Stimulated activated CD4-positive, alpha-beta T cell treated with anti-CD3 and anti-CD28 coated beads, TNF-alpha, amount 100 ng/mL, for 24 hours (primary cell): ENCODE results near the gene TMPRSS2.

ENCODE experiments used
- DNase-seq, 3 experiments: peaks; one replicate each; pipeline ENCODE4 v3.0.0-alpha.2; 2020; ENCODE audit warnings: low read depth in 3 of 3

TMPRSS2 gene

GRCh38 chr21:41507521-41508414 lies at the start of gene TMPRSS2:
Gene TMPRSS2, minus strand, starts transcription at chr21:41508158. Its CDS starts 10,025 bp downstream, at chr21:41498133.
- no peak for DNase-seq

- DNase-seq: no peak
Measured at GRCh38 chr21:41555057-41555456, 47.1 kb upstream of the TMPRSS2 start.

GRCh38 chr21:41552254-41552653 lies 44.3 kb upstream of the TMPRSS2 start:
- no peak for DNase-seq

- DNase-seq: no peak
Measured at GRCh38 chr21:41548781-41549180, 40.8 kb upstream of the TMPRSS2 start.

GRCh38 chr21:41547111-41547510 lies 39.2 kb upstream of the TMPRSS2 start:
- no peak for DNase-seq

GRCh38 chr21:41545500-41546359 lies 37.8 kb upstream of the TMPRSS2 start:
- no peak for DNase-seq

- no peak for DNase-seq
Measured at GRCh38 chr21:41542727-41543126, 34.8 kb upstream of the TMPRSS2 start.

GRCh38 chr21:41537356-41537755 lies 29.4 kb upstream of the TMPRSS2 start:
- no peak for DNase-seq

GRCh38 chr21:41536827-41537103 lies 28.8 kb upstream of the TMPRSS2 start:
- DNase-seq: no peak

- no peak for DNase-seq
Measured at GRCh38 chr21:41536076-41536826, 28.3 kb upstream of the TMPRSS2 start.

GRCh38 chr21:41530366-41530765 lies 22.4 kb upstream of the TMPRSS2 start:
- DNase-seq: no peak

- no peak for DNase-seq
Measured at GRCh38 chr21:41529769-41530168, 21.8 kb upstream of the TMPRSS2 start.

GRCh38 chr21:41526478-41527087 lies 18.6 kb upstream of the TMPRSS2 start:
- no peak for DNase-seq

- DNase-seq: no peak
Measured at GRCh38 chr21:41523175-41523574, 15.2 kb upstream of the TMPRSS2 start.

- no peak for DNase-seq
Measured at GRCh38 chr21:41521489-41522027, 13.6 kb upstream of the TMPRSS2 start.

GRCh38 chr21:41520560-41521442 lies 12.8 kb upstream of the TMPRSS2 start:
- DNase-seq: no peak

GRCh38 chr21:41519806-41520559 lies 12.0 kb upstream of the TMPRSS2 start:
- DNase-seq: no peak

- DNase-seq: no peak
Measured at GRCh38 chr21:41518757-41519156, 10.8 kb upstream of the TMPRSS2 start.

- DNase-seq: no peak
Measured at GRCh38 chr21:41511858-41512257, 3.9 kb upstream of the TMPRSS2 start.

GRCh38 chr21:41510500-41510899 lies 2.5 kb upstream of the TMPRSS2 start:
- DNase-seq: no peak
